NK-92 treated with Interleukin-12 subunit alpha and Interleukin-12 subunit beta, amount 100 ng/mL, for 24 hours (cell line): ENCODE measurements around the gene ZNF326.
"Not testable (repeated sequence)": the region's sequence is repeated elsewhere in the genome, so short reads cannot be mapped to it uniquely, and the experiment has no call there.

Experiments used
- DNase-seq: peaks from one replicate; lab custom pipeline; 2025; lab: John Stamatoyannopoulos, UW

Gene ZNF326

GRCh38 chr1:89965193-89965768 is 29.6 kb upstream of the ZNF326 start:
- DNase-seq = no peak

- DNase-seq = no peak
These were observed 28.3 kb upstream of the ZNF326 start for GRCh38 chr1:89966656-89967055.

GRCh38 chr1:89971600-89971999 is 23.3 kb upstream of the ZNF326 start:
- DNase-seq = no peak

DNA sequence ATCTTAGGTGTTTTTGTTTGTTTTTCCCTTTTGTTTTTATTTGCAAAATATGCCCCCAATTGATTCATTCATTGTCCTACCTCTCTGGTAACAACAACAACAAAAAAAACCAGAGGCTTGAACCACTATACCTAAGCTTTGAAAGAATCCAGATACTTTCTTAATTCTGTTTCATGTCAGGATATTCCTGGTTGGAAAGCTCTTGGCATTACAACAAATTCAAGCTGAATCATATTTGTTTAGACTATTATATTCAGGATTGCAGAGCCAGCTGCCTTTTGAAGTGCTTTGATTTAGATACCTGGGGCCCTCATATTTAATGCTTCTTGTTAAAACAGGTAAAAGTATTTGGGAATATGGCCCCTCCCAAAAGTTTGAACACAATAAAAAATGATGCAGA is 22.9 kb upstream of the ZNF326 start:
- DNase-seq = no peak

DNA sequence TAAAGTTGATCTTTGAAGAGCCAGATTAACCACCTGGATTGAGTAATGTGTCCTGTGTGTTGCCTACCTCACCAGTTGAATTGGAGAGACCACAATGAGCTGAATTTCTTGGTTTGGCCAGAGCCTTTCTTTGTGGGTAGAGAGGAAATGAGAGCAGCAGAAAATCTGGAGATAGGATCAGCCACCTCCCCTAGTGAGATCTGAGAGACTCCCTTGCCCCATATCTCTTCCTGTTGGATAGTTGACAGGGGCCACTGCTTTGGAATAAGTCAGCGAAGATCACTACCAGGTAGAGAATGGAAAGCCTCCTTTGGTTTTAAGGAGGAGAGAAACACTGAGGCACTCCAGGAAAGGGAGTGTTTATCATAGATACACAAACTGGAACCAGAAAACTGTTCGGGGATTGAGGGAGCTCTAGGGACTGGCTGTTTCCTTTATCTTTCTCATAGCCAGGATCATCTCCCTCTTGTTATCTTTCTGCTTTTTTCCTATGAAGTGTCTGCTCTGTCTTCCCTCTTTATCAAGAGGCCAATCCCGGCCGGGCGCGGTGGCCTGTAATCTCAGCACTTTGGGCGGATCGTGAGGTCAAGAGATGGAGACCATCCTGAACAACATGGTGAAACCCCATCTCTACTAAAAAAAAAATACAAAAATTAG is 21.3 kb upstream of the ZNF326 start:
- no peak for DNase-seq

GRCh38 chr1:89974256-89974655 is 20.7 kb upstream of the ZNF326 start:
- no peak for DNase-seq

DNA sequence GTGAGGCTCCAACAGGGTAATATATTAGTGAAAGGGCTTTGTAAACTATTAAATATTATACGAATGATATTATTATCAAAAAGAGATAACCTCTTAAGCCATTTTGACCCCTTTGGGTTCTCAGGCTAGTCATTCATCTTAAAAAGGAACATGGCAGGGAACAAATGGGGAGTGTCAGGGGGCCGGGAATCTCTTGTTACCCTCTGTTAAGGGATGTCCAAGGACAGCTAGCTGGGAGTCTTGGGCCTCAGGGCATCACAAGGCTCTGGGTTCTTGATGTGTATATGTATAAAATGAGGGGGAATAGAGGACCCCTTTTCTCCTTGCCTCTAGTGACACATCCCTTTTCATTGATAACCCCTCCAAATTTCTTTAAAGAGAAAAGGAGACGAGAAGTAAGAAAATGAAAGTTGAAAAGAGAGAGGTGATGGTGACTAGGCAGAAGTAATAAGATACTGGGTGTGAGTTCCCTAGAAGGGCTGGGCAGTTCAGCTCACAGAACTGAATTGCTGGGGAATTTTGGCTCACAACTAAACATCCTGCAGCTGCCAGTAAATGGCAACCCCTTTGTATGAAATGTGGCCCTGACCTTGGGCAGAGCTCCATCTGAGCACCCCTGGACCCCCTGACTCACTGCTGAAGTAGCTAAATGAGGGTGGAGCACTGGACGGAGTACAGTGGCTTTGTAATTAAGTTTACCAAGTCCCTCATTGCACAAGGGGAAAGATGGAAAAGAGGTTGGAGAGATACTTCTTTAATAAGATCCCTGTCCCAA is 20.0 kb upstream of the ZNF326 start:
- no peak for DNase-seq

DNA sequence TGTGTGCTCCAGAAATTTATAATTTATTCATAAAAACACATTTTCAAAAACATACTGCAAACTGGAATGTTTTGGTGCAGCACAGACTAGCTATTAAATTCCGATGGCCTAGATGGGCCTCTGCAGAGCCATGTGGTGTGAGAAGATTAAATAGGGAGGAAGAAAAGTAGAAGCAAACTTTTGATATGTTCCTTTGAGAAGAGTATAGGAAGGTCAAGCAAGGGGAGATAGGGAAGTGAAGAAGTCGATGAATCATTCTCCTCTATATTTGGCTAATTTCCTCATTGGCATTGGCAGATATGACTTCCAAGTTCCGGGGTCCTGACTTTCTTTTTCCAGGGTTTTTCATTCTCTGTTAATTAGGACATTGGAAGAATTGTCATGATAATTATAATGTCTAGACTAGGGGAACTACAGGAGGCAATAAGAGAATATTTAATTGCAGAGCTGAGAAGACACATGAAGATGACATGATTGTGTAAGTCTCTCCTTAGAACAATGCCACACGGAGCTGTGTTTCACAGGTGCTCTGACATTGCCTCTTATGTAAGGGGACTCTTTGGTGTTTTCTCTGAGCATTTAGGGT is 19.3 kb upstream of the ZNF326 start:
- DNase-seq = no peak

- no peak for DNase-seq
These were observed 16.2 kb upstream of the ZNF326 start for GRCh38 chr1:89978755-89979154.

DNA sequence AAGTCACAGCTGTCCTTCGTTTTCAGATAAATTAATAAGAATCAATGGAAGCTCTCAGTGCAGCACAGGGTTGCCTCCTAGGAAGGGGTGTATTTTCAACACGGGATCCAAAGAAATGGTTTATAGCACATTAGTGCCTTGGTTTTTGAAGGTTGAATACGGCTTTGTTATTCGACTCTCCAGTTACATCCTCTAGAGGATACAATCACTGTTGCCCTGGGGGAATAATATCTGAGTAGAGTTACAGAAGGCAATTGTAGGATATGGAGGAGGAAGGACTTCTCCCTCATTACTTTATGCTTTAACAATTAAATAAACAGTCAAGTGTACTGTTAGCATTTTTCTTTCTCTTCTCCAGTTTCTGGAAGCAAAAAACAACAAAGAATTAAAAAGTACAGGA is 14.3 kb upstream of the ZNF326 start:
- DNase-seq = no peak

GRCh38 chr1:89982846-89983245 is 12.1 kb upstream of the ZNF326 start:
- DNase-seq = not testable (repeated sequence)

DNA sequence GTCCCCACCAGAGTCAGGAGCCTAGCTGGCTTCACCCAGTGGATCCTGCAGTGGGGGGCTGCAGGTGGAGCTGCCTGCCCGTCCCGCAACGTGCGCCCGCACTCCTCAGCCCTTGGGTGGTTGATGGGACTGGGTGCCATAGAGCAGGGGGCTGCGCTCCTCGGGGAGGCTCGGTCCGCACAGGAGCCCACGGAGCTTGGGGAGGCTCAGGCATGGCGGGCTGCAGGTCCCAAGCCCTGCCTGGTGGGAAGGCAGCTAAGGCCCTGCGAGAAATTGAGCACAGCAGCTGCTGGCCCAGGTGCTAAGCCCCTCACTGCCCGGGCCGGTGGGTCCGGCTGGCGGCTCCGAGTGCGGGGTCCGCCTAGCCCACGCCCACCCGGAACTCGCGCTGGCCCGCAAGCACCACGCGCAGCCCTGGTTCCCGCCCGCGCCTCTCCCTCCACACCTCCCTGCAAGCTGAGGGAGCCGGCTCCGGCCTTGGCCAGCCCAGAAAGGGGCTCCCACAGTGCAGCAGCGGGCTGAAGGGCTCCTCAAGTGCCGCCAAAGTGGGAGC is 10.3 kb upstream of the ZNF326 start:
- DNase-seq = not testable (repeated sequence)

GRCh38 chr1:89986020-89986419 is 8.9 kb upstream of the ZNF326 start:
- no peak for DNase-seq

- no peak for DNase-seq
These were observed 7.6 kb upstream of the ZNF326 start for GRCh38 chr1:89987159-89987819.

- DNase-seq = no peak
These were observed 5.8 kb upstream of the ZNF326 start for GRCh38 chr1:89989099-89989498.

GRCh38 chr1:89989799-89990198 is 5.1 kb upstream of the ZNF326 start:
- no peak for DNase-seq

DNA sequence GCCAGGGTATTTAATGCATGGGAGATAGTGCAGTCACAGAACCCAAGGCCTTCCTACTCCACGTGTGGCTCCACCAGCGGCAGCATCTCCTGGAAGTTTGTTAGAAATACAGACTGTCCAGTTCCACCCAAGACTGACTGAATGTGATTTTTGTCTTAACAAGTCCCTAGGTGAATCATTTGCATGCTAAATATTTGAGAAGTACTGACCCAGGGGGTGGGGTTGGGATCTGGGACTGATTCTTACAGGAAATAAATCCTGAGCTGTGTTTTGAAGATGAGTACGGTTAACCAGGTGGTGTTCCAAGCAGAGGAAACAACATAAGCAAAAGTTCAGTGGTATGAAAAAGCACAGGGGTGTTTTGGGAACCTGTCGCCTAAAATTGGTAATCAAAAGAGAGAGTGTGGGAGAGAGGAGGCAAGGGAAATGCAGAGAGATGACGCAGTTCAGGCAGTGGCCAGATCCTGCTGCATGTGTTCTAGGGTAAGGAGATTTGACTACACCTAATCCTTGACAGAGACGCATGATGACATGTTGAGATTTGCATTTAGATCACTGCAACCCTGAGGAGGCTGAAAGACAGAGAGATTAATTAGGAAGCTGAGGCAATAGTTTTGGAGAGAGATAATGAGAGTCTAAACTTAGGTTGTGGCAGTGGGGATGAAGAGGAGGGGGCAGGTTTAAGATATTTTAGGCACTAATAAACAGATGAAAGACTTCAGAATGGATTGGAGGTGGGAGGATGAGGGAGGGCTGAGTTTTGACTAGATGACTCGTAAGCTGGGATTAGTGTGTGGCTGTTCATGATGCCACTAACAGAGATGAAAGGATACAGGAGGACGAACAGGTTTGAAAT is 3.7 kb upstream of the ZNF326 start:
- DNase-seq = no peak

DNA sequence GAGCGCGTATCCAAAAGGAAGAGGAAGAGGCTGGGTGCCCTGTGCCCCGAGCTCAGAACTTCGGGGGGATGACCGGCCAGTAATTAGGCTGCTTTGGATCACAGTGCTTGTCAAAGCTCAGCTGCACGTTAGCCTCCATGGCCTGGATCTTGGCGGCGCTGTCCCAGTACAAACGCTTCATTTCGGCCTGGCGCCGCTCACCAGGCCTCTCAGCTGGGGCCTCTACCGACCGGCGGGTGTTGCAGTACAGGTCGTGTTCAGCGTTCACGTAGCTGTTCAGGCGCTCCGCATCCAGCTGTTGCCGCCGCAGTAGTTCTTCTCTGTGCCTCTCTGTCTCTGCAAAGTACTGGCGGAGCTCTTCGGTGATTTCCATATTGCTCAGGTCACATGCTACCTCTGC is 1.4 kb upstream of the ZNF326 start:
- DNase-seq = no peak

- no peak for DNase-seq
These were observed 592 bp upstream of the ZNF326 start for GRCh38 chr1:89994231-89994804.

- DNase-seq = no peak
These were observed 914 bp downstream of the ZNF326 start for GRCh38 chr1:89995598-89996449.
